Measurements from ENCODE around the gene SLC22A15.

SLC22A15 gene

GRCh38 chr1:116067566-116067890 lies 91.2 kb downstream of the SLC22A15 start:
- peak; percentile 89 for DNase-seq (ENCODE audit: extremely low read depth, low read depth)
- TF ChIP-seq CTCF (IDR thresholded peaks at IDR 0.05; ENCODE audit: low read depth, low read length), result no peak

DNA sequence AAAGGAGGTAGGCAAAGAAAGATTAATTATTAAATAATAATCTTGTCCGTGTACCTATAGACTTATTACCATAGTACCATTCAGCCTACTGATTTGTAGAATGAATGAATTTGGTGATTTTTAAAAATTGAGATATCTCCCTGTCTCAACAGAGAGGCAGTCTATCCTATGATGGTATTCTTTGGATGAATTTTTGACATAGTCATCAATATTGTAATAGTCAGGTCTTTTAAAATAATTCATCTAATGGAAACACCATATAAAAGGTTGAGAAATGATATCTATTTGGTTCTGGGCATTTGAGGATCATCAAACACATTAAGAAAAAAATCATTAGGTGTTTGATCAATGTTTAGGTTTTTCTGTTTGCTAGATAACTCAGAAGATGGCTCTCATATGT lies 99.3 kb downstream of the SLC22A15 start:
- DNase-seq (ENCODE audit: extremely low read depth, low read depth), result no peak
- TF ChIP-seq CTCF (IDR thresholded peaks at IDR 0.05; ENCODE audit: low read depth, low read length), result no peak

- TF ChIP-seq CTCF (IDR thresholded peaks at IDR 0.05; ENCODE audit: low read depth, low read length), result no peak
- no peak for DNase-seq (ENCODE audit: extremely low read depth, low read depth)
Measured at GRCh38 chr1:116075990-116076389, 99.7 kb downstream of the SLC22A15 start.

- no peak for DNase-seq (ENCODE audit: extremely low read depth, low read depth)
- TF ChIP-seq CTCF (IDR thresholded peaks at IDR 0.05; ENCODE audit: low read depth, low read length), result no peak
Measured at GRCh38 chr1:116076831-116077230, 100.5 kb downstream of the SLC22A15 start.

- TF ChIP-seq CTCF (IDR thresholded peaks at IDR 0.05; ENCODE audit: low read depth, low read length), result no peak; the same call in none of the 2 replicates
- no peak for DNase-seq (ENCODE audit: extremely low read depth, low read depth)
Measured at GRCh38 chr1:116078699-116079223, 102.4 kb downstream of the SLC22A15 start.

DNA sequence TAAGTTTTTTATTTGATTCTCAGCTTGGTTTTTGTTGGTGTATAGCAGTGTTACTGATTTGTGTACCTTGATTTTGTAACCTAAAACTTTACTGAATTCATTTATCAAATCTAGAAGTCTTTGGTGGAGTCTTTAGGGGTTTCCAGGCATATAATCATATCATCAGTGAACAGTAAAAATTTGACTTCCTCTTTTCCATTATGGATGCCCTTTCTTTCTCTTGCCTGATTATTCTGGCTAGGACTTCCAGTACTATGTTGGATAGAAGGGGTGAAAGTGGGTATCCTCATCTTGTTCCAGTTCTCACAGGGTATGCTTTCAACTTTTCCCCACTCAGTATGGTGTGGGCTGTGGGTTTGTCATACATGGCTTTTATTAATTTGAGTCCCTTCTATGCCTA lies 111.3 kb downstream of the SLC22A15 start:
- no peak for DNase-seq (ENCODE audit: extremely low read depth, low read depth)
- TF ChIP-seq CTCF (IDR thresholded peaks at IDR 0.05; ENCODE audit: low read depth, low read length), result no peak

DNA sequence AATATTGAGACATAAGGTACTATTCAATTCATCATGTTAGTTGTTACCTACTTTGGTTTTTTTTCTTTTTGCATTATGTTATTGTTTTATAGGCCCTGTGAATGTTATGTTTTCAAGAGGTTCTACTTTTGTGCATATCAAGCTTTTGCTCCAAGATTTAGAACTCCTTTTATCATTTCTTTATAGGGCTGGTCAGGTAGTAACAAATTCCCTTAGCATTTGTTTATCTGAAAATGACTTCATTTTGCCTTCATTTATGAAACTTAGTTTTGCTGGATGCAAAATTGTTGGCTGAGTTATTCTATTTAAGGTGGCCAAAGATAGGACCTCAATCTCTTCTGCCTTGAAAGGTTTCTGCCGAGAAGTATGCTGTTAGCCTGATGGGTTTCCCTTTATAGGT lies 113.6 kb downstream of the SLC22A15 start:
- TF ChIP-seq CTCF (IDR thresholded peaks at IDR 0.05; ENCODE audit: low read depth, low read length), result no peak
- no peak for DNase-seq (ENCODE audit: extremely low read depth, low read depth)
